ENCODE data around the gene SWAP70. TPM values are rescaled to one million over a fixed set of nuclear protein-coding genes. Genes with fewer than 3 reads are reported as not detected.
A peak's percentile ranks its signal among the peaks of the same experiment; 100 is the strongest.

Gene SWAP70
- total and polyA plus RNA-seq, 2 of the 13 experiments (the other 11 are each of a cell fraction or from before 2014, with no cell fraction given): 4.6 to 8.7 TPM

GRCh38 chr11:9757809-9758636, 94.1 kb downstream of the SWAP70 start (continued):
- TF ChIP-seq ELK4 (CRISPR knock-in tag; IDR thresholded peaks at IDR 0.05; ENCODE audit: borderline replicate concordance): no peak
- TF ChIP-seq EHMT2 (IDR thresholded peaks at IDR 0.05; ENCODE audit: borderline replicate concordance, low read depth, low read length): no peak
- TF ChIP-seq PAWR (CRISPR knock-in tag; IDR thresholded peaks at IDR 0.05; ENCODE audit: borderline replicate concordance): no peak
- TF ChIP-seq ASH2L (IDR thresholded peaks at IDR 0.05; ENCODE audit: insufficient read length, low read depth, low read length): no peak
- TF ChIP-seq ZNF7 (CRISPR knock-in tag; IDR thresholded peaks at IDR 0.05): no peak
- peak; percentile 92 for TF ChIP-seq ZBTB33 (CRISPR knock-in tag; IDR thresholded peaks at IDR 0.05)
- no peak for TF ChIP-seq ATRX (CRISPR knock-in tag; IDR thresholded peaks at IDR 0.05; ENCODE audit: borderline replicate concordance)
- no peak for TF ChIP-seq ZSCAN5A (CRISPR knock-in tag; IDR thresholded peaks at IDR 0.05; ENCODE audit: borderline replicate concordance)
- TF ChIP-seq TARDBP (CRISPR knock-in tag; IDR thresholded peaks at IDR 0.05): 0 out of 2 replicates have a peak, but pooled peaks have one; percentile 23
- no peak for TF ChIP-seq SRY (CRISPR knock-in tag; IDR thresholded peaks at IDR 0.05)
- no peak for TF ChIP-seq POLR2AphosphoS2 (IDR thresholded peaks at IDR 0.05; ENCODE audit: low read depth, low read length)
- no peak for TF ChIP-seq FOXP4 (CRISPR knock-in tag; IDR thresholded peaks at IDR 0.05)
- no peak for TF ChIP-seq TCF7L2 (IDR thresholded peaks at IDR 0.05; ENCODE audit: low read depth, low read length)
- no peak for TF ChIP-seq TCF12 (IDR thresholded peaks at IDR 0.05)
- no peak for TF ChIP-seq TCF12 (CRISPR knock-in tag; IDR thresholded peaks at IDR 0.05)
- no peak for TF ChIP-seq RFX3 (CRISPR knock-in tag; IDR thresholded peaks at IDR 0.05)
- no peak for TF ChIP-seq ZNF510 (CRISPR knock-in tag; IDR thresholded peaks at IDR 0.05; ENCODE audit: low read depth)
- no peak for TF ChIP-seq RBM22 (optimal IDR thresholded peaks at IDR 0.05; ENCODE audit: low read length)
- TF ChIP-seq RXRB (CRISPR knock-in tag; IDR thresholded peaks at IDR 0.05; ENCODE audit: borderline replicate concordance): peak; percentile 15; the same call in 1 of the 2 replicates
- no peak for TF ChIP-seq HIC2 (CRISPR knock-in tag; IDR thresholded peaks at IDR 0.05; ENCODE audit: low read depth)
- TF ChIP-seq HOXD1 (CRISPR knock-in tag; IDR thresholded peaks at IDR 0.05): peak; percentile 66; the same call in 1 of the 2 replicates
- no peak for TF ChIP-seq BRCA1 (CRISPR knock-in tag; IDR thresholded peaks at IDR 0.05)
